Activated CD8-positive, alpha-beta memory T cell treated with anti-CD3 and anti-CD28 coated beads, Interleukin-2, amount 50 U/mL, for 24 hours (primary cell): ENCODE results near the gene AMN.

ENCODE experiments used
- DNase-seq: peaks from one replicate; pipeline ENCODE4 v3.0.0-alpha.2; 2020; ENCODE audit errors: extremely low read depth

The AMN gene

DNA sequence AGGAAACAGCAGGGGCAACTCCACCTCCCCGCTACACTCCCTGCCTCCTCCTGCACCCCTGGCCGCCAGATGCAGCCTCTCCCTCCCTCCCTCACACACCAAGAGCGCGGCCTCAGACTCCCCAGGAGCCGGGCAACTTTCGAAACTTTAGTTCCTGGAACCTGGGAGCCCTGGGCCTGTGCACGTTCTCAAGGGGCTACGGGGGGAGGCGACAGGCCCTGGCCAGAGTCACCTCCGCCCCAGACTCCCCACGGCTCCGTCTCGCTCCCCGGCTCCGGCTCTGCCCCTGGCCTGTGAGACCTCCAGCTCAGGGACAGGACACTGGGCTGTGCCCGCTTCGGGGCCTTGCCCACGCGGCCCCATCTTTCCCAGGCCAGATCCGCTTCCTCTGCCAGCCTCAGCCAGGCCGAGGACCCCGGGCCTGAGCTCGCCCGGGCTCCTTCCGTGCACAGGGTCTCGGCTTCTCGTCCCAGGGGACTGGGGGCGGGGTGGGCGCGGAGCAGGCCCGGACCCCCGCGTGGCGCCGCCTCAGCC lies 5.5 kb downstream of the AMN start:
- DNase-seq, result no peak

DNA sequence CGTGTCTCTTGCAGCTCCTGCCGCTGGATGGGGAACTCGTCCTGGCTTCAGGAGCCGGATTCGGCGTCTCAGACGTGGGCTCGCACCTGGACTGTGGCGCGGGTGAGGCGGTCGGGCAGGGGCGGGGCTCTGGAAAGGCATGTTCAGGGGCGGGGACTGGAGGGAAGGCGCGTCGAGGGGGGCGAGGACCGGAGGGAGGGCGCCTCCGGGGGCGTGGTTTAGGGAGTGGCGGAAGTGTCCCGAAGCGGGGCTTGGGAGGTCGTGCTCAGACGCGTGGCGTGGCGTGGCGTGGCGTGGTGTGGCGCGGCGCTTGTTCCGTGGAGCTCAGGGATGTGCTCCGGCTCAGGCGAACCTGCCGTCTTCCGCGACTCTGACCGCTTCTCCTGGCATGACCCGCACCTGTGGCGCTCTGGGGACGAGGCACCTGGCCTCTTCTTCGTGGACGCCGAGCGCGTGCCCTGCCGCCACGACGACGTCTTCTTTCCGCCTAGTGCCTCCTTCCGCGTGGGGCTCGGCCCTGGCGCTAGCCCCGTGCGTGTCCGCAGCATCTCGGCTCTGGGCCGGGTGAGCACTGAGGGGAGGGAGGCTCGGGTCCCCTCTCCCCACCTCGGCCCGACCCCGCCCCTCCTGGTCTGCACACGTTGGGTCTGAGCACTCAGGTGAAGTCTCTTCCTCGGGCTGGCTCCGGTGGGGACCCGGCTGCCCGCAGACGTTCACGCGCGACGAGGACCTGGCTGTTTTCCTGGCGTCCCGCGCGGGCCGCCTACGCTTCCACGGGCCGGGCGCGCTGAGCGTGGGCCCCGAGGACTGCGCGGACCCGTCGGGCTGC lies 6.2 kb downstream of the AMN start:
- peak; percentile 43 for DNase-seq

GRCh38 chr14:102929241-102930137 lies 7.0 kb downstream of the AMN start:
- DNase-seq, result no peak

DNA sequence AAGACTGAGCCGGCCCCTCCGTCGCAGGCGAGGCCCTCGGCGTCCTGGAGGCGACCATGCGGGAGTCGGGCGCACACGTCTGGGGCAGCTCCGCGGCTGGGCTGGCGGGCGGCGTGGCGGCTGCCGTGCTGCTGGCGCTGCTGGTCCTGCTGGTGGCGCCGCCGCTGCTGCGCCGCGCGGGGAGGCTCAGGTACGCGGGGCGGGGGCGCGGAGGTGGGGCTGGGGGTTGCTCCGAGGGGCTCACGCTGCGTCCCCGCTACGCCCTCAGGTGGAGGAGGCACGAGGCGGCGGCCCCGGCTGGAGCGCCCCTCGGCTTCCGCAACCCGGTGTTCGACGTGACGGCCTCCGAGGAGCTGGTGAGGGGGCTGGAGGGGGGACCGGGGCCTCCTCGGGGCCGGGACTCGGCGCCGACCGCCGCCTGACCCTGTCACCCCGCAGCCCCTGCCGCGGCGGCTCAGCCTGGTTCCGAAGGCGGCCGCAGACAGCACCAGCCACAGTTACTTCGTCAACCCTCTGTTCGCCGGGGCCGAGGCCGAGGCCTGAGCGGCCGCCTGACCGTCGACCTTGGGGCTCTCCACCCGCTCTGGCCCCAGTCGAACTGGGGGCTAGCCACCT lies 7.8 kb downstream of the AMN start:
- DNase-seq, result no peak

GRCh38 chr14:102930753-102931579 lies 8.5 kb downstream of the AMN start:
- DNase-seq, result no peak

DNA sequence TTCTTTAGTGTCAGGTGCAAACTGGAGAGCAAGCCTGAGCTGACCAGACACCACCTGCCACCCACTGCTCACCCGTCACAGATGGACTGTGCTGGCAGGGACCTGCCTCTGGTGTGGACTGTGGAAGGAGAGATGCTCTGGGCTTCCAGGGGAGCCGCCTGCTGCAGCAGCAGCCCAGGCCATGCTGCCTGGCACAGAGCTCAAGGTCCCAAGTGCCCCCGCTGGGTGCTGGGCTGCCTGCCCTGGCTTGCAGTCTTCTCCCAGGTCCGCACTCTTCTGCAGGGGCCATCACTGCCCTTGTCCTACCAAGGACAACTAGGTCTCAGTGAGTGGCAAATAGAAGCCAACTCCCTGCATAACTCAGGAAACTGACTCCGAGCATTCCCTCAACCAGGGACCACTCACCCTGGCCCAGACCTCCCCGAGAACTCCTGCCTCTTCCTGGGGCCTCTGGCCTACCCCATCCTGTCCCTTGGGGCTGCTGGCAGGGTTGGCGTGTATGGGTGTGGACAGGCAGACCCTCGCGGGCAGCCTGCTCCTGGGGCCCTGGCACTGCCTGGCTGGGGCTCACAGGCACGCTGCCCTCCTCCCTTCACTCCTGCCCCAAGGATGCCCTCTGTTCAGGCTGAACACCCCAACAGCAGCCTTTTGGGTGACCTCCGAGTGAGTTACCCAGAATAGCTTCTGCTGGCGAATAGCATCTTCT lies 9.3 kb downstream of the AMN start:
- DNase-seq, result no peak

GRCh38 chr14:102932484-102933248 lies 10.2 kb downstream of the AMN start:
- DNase-seq, result no peak

DNA sequence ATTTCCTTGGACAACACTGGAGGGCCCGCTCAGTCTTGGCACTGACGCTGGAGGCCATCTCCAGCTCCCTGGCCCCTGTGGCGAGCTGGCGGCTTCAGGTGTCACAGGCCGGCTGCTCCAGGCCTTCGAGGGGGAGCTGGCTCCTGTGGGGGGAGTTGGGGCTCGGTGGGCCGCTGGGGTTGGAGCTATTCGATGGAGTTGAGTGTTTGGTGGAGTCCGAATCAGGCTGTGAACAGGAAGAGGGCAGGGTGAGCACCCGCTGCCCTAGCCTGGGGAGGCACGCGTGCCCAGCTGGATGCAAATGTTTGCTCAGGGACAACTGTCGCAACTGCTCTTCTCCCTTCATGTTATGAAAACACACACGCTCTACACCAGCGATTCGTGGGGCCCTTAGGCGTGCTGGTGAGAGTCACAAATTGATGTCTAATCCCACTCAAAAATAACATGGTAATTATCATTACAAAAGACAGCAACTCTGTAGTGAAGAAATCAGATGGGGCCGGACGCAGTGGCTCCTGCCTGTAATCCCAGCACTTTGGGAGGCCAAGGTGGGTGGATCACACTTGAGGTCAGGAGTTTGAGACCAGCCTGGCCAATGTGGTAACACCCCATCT lies 11.3 kb downstream of the AMN start:
- DNase-seq, result no peak

- DNase-seq, result no peak
Measured at GRCh38 chr14:102935756-102936155, 13.3 kb downstream of the AMN start.

- DNase-seq, result no peak
Measured at GRCh38 chr14:102937331-102938175, 15.1 kb downstream of the AMN start.

DNA sequence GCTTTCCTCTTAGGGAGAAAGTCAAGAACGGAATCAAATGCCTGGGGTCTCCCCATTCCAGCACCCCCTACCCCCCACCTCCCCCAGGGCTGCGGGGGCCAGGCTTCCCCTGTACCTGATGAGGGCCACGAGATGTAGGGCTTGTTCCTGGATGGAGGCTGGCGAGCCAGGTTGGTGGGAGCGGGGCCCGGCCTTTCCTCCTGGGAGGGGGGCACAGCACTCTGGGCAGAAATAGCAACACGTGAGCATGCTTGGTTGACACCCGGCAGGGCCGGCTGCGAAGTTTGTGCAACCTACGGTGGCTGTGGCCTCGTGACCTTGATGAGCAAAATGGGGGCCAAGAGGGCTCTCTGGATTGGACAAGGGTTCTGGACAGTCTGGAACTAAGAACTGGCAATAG lies 15.7 kb downstream of the AMN start:
- DNase-seq, result no peak

- no peak for DNase-seq
Measured at GRCh38 chr14:102939329-102939728, 16.9 kb downstream of the AMN start.

GRCh38 chr14:102939820-102940561 lies 17.5 kb downstream of the AMN start:
- DNase-seq, result no peak

DNA sequence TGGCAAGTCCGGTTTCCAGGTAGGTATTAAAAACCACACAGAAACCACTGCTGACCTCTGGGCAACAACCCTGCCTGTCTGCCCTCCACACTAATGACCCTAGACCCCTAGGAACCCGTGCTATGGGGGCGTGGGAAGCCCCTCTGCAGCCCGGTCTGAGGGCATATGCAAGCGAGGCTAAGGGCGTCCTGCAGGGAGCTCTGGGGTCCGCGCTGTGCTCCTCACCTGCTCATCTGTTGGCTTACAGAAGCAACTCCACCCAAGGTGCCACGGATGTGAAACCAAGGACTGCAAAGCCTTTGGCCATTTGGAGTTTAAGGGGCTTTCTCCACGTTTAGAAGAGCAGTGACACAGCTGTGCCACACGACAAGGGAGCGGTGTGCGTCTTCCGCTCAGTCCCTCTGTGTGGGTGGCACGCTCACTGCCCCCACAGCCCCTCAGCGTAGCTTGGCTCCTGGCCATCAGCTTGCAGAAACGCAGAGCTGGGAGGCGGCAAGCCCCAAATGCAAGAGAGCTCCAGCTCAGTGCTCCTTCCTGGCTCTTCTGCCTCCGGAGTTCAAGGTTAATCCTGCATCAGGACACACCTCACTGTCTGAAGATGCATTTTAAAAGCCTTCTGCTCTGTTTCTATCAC lies 18.4 kb downstream of the AMN start:
- DNase-seq, result no peak

DNA sequence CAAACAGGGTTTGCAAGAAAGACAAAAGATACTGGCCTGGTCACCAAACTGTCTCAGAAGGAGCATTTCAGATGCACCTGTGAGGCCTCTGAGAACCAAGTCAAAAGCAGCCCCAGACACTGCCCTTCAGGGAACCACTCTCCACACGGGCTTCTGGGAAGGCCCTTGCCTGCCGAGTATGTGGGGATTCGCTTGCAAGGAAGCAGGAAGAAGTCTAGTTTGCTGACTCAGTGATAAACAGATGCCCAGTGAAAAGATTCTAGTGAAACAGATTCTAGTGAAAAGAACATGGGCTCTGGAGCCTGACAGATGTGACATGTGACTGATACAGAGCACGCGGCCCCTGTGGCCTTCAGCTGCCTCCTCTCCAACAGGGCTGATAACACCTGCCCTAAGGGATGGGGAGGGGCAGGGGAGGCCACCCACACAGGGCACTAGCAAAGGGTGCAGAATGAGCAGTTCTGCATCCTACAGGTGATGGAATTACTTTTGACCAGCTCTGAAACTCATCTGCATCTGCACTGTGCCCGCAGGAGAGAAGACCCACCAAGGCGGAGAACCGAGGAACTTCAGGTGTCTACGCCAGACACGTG lies 19.1 kb downstream of the AMN start:
- DNase-seq, result no peak

DNA sequence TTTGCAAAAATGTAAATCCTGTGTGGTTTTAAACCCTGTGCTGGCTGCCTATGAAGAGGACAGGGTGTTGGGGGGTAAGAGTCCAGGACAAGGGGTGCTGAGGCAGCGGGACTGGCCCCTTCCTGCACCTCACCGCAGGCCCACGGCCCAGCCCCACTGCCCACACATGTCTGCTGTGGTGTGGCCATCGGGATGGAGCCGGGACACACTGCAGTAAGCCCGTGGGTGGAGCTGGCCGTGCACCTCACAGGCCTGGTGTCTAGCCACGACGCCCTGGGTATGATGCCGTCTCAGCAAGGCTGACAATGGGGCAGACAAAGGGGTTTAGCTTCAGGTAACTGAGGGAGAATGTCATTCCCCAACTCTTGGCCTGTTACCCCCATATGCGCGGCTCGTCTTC lies 19.6 kb downstream of the AMN start:
- DNase-seq, result no peak

DNA sequence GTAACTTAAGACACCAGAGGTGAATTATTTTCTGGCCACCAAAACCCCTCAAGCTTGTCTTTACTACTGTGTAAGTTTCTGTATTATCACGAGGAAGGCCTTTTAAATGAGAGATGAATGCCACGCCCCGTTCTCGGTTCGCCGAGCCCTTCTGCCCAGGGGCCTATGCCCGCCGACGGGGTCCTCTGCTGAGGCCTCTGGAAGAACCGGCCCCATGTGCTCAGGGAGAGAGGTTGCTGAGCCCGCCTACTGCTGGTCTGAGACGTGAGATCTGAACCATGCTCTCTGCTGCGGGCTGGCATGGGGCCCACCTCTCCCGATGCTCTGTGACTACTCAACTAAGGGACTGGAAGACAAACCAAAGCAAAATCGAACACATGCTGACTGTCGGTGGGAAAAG lies 21.0 kb downstream of the AMN start:
- DNase-seq, result no peak
